Aorta (tissue), 5 donors: Measurements from ENCODE around the gene HDAC2. TPM values are rescaled to one million over a fixed set of nuclear protein-coding genes. Genes with fewer than 3 reads are reported as not detected.
"Not testable (repeated sequence)": the region's sequence is repeated elsewhere in the genome, so short reads cannot be mapped to it uniquely, and the experiment has no call there.

Experiments used
- ATAC-seq: fragments of 200-7000 bp; cut with Tn5 transposase; one replicate; pipeline ENCODE4 v1.9.1; 2022; ENCODE audit warnings: moderate library complexity; ENCODE audit not compliant: low FRiP score
- DNase-seq, 2 donors: peaks; one replicate each; pipeline ENCODE4 v3.0.0-alpha.2; 2020
- H3K27ac ChIP-seq, 2 donors: one replicate each; pipeline ENCODE4 v1.5.1; 2013; ENCODE audit warnings: low read length in 2 of 2, mild to moderate bottlenecking in 2 of 2, moderate library complexity in 2 of 2, control low read depth in 1 of 2, inconsistent platforms in 1 of 2, low read depth in 1 of 2
- H3K27me3 ChIP-seq, 2 donors: one replicate each; pipeline ENCODE4 v1.6.1; 2013; ENCODE audit warnings: control low read depth in 1 of 2, low read length in 1 of 2, mild to moderate bottlenecking in 1 of 2, moderate library complexity in 1 of 2; ENCODE audit not compliant: insufficient read depth in 2 of 2, control insufficient read depth in 1 of 2
- H3K36me3 ChIP-seq, 2 donors: one replicate each; pipeline ENCODE4 v1.6.1; 2013; ENCODE audit warnings: control low read depth in 1 of 2, low read length in 1 of 2, mild to moderate bottlenecking in 1 of 2; ENCODE audit not compliant: insufficient read depth in 2 of 2, control insufficient read depth in 1 of 2
- H3K4me1 ChIP-seq, 2 donors: one replicate each; pipeline ENCODE4 v1.6.1; 2013; ENCODE audit warnings: low read length in 2 of 2, control low read depth in 1 of 2, mild to moderate bottlenecking in 1 of 2, moderate library complexity in 1 of 2; ENCODE audit not compliant: insufficient read depth in 2 of 2, control insufficient read depth in 1 of 2
- H3K4me3 ChIP-seq, 2 donors: one replicate each; pipeline ENCODE4 v1.5.1; 2013; ENCODE audit warnings: low read length in 2 of 2, control low read depth in 1 of 2, mild to moderate bottlenecking in 1 of 2
- H3K9me3 ChIP-seq: one replicate; pipeline ENCODE4 v1.6.1; 2013; ENCODE audit warnings: mild to moderate bottlenecking, low read length; ENCODE audit not compliant: control insufficient read depth
- WGBS, 2 donors: extraction: QIAGEN DNeasy Blood & Tissue Kit; methylation state at CpG; one replicate each; pipeline ENCODE4 v1.1.7; 2013; 5-methylcytosine and 5-hydroxymethylcytosine counted together
- intact Hi-C, 2 donors: fragments of 100-400 bp; cut with DNase I; formaldehyde crosslinking; loops; one replicate each; pipeline versions ENCODE4 v1.14.2 to v1.15.0; 2022
- polyA plus RNA-seq, 2 donors: library from polyadenylated mRNA; stranded (reverse); fragments of 200-250 nt; gene quantifications; one replicate each; pipeline ENCODE4 v1.2.3, GENCODE V29; 2013
- total RNA-seq, 2 donors: library from RNA; stranded (reverse); fragmentation: NEBNext Ultra II Directional; extraction: Animal tissue kit (Norgen Biotek cat#: 25700); gene quantifications; one replicate each; pipeline ENCODE4 v1.2.1, GENCODE V29; 2021
- donor health status: healthy with polysubstance abuse.
- donor health status: Bipolar disorder and iron deficiency.
- donor health status: DM: no; HTN: no; CAD: no.
- donor health status: DM: no; HTN: no; CAD: no.
- donor health status: DM: yes; HTN: yes; CAD: no.

Gene HDAC2
- total and polyA plus RNA-seq, 4 donors: 42.3 to 61.5 (median 55.8) TPM

DNA sequence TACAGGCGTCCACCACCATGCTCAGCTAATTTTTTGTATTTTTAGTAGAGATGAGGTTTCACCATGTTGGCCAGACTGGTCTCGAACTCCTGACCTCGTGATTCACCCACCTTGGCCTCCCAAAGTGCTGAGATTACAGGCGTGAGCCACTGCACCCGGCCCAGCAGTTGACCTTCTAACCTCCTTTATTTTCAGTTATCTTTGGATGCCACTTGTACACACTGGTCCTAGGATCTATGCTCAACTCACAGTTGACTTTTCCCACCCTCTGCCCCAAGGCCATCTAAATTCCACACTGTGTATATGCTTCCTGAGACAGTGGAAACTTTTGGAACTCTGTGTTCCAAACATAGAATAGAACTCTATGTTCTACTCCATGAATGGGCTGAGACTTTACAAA, 11.7 kb upstream of the HDAC2 start:
- H3K36me3 ChIP-seq, H3K27me3 ChIP-seq, H3K4me1 ChIP-seq, H3K4me3 ChIP-seq, H3K27ac ChIP-seq, intact Hi-C loops, H3K9me3 ChIP-seq, ATAC-seq, DNase-seq: not testable (repeated sequence)
- WGBS, 2 donors: 87 to 91% methylated on average over 5 of the region's 5 CpGs

GRCh38 chr6:113982055-113982550, 11.2 kb upstream of the HDAC2 start:
- Histone ChIP-seq H3K9me3 (no peaks in the 10 kb centered on the region), H3K4me3 (no peak overlapping the region), H3K27ac (no peak overlapping the region), H3K36me3 (no peaks in the 10 kb centered on the region), H3K27me3 (no peaks in the 10 kb centered on the region), H3K4me1 (no peaks in the 10 kb centered on the region)
- ATAC-seq (no peak), DNase-seq (no peak)
- WGBS, 2 donors: 91 to 100% methylated on average over 2 of the region's 2 CpGs
- intact Hi-C loops: no loop called here

- intact Hi-C loops: no loop called here
- WGBS, 2 donors: 80 to 90% methylated on average over 4 of the region's 4 CpGs
- ATAC-seq (no peak), DNase-seq (no peak)
- Histone ChIP-seq H3K36me3 (no peaks in the 10 kb centered on the region), H3K4me1 (no peaks in the 10 kb centered on the region), H3K27me3 (no peaks in the 10 kb centered on the region), H3K27ac (no peak overlapping the region), H3K9me3 (no peaks in the 10 kb centered on the region), H3K4me3 (no peak overlapping the region)
These were observed 10.1 kb upstream of the HDAC2 start for GRCh38 chr6:113980937-113981554.

DNA sequence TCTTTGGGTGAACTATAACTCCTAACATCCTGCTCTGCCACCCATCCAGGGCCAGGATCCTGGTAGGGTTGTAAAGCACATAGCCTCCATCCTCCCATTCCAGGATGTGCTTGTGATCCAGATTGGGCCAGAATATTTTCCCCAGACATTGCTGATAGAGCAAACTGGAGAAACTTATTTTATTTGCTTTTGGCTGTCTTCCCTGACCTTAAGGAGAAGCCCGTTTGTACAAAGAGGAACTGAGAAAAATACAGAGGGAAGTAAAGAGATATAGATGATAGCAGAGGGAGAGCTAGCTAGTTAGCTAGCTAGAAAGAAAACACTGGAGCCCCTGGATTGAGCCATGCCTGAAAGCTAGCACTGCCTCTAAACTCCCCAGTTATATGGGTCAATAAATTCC, 9.0 kb upstream of the HDAC2 start:
- H3K27ac ChIP-seq: no peak overlapping the region
- intact Hi-C loops: no loop called here
- H3K9me3 ChIP-seq: no peaks in the 10 kb centered on the region
- no peak overlapping the region for H3K4me3 ChIP-seq
- H3K4me1 ChIP-seq: no peaks in the 10 kb centered on the region
- DNase-seq: no peak
- H3K36me3 ChIP-seq: no peaks in the 10 kb centered on the region
- H3K27me3 ChIP-seq: no peaks in the 10 kb centered on the region
- no peak for ATAC-seq
- 32 to 54% methylated on average over 1 of the region's 1 CpG for WGBS, 2 donors

- WGBS, 2 donors: 83% methylated on average over 3 of the region's 3 CpGs
- H3K27me3 ChIP-seq: no peaks in the 10 kb centered on the region
- H3K36me3 ChIP-seq: no peaks in the 10 kb centered on the region
- ATAC-seq (no peak), DNase-seq (no peak)
- no peak overlapping the region for H3K27ac ChIP-seq
- intact Hi-C loops: no loop called here
- H3K4me1 ChIP-seq: no peaks in the 10 kb centered on the region
- H3K9me3 ChIP-seq: no peaks in the 10 kb centered on the region
- H3K4me3 ChIP-seq: no peak overlapping the region
These were observed 7.2 kb upstream of the HDAC2 start for GRCh38 chr6:113978084-113978675.

- Histone ChIP-seq H3K4me3 (no peak overlapping the region), H3K27ac (no peak overlapping the region), H3K36me3 (no peaks in the 10 kb centered on the region), H3K27me3 (no peaks in the 10 kb centered on the region), H3K9me3 (no peaks in the 10 kb centered on the region), H3K4me1 (no peaks in the 10 kb centered on the region)
- 94 to 96% methylated on average over 2 of the region's 2 CpGs for WGBS, 2 donors
- intact Hi-C loops: no loop called here
- no peak for ATAC-seq
- no peak for DNase-seq
These were observed 5.9 kb upstream of the HDAC2 start for GRCh38 chr6:113976806-113977205.

- Histone ChIP-seq H3K27ac (no peak overlapping the region), H3K27me3 (no peaks in the 10 kb centered on the region), H3K4me3 (peak overlapping the region; percentile 38 to 74), H3K4me1 (no peaks in the 10 kb centered on the region), H3K9me3 (no peaks in the 10 kb centered on the region), H3K36me3 (no peaks in the 10 kb centered on the region)
- WGBS, 2 donors: 38 to 49% methylated on average over 2 of the region's 2 CpGs
- DNase-seq: no peak
- intact Hi-C loops: no loop called here
- no peak for ATAC-seq
These were observed 793 bp upstream of the HDAC2 start for GRCh38 chr6:113971741-113972140.

- Histone ChIP-seq H3K4me3 (peak overlapping the region; percentile 38 to 74), H3K27ac (peak overlapping the region in 1 of 2 donors; percentile 70), H3K9me3 (no peaks in the 10 kb centered on the region), H3K27me3 (no peaks in the 10 kb centered on the region), H3K36me3 (no peaks in the 10 kb centered on the region), H3K4me1 (no peaks in the 10 kb centered on the region)
- intact Hi-C loops: no loop called here
- DNase-seq (peak; percentile 76 to 86), ATAC-seq (peak; percentile 70)
- WGBS, 2 donors: 0% methylated on average over 59 to 70 of the region's 70 CpGs
These were observed 802 bp downstream of the HDAC2 start for GRCh38 chr6:113969888-113970804.
